ENCODE results near the gene HBE1.
A peak's percentile ranks its signal among the peaks of the same experiment; 100 is the strongest.

DNA sequence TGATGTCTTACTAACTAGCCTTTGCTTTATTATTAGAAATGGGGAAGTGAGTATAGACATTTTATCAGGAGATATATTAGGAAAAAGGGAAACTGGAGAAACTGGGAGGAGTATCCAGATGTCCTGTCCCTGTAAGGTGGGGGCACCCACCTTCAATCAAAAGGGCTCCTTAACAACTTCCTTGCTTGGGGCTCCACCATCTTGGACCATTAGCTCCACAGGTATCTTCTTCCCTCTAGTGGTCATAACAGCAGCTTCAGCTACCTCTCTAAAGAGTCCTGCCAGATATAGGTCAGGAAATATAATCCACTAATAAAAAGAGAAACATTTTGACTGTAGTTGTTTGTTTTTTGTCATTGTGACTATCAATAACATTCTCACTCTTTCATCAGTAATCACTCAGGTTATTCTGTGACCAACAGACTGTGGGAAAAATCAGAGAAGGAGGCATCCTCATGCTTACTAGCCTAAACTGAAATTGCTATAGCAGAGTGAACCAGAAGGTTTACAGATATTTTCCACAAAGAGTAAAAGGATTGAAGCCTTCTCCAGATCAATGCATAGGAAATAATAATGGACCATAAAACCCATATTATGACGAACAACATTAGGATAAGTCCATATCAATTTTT lies 21.6 kb upstream of the HBE1 start:
- TF ChIP-seq, protein P1, sequence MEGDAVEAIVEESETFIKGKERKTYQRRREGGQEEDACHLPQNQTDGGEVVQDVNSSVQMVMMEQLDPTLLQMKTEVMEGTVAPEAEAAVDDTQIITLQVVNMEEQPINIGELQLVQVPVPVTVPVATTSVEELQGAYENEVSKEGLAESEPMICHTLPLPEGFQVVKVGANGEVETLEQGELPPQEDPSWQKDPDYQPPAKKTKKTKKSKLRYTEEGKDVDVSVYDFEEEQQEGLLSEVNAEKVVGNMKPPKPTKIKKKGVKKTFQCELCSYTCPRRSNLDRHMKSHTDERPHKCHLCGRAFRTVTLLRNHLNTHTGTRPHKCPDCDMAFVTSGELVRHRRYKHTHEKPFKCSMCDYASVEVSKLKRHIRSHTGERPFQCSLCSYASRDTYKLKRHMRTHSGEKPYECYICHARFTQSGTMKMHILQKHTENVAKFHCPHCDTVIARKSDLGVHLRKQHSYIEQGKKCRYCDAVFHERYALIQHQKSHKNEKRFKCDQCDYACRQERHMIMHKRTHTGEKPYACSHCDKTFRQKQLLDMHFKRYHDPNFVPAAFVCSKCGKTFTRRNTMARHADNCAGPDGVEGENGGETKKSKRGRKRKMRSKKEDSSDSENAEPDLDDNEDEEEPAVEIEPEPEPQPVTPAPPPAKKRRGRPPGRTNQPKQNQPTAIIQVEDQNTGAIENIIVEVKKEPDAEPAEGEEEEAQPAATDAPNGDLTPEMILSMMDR (IDR thresholded peaks at IDR 0.05 in 8 of 11, conservative IDR thresholded peaks at IDR 0.05 in 3 of 11), result peak in 1 of 11 experiments; percentile 11
- TF ChIP-seq POLR2AphosphoS5 (IDR thresholded peaks at IDR 0.05), result no peak

All from spleen (tissue), 7 donors.